Measurements from ENCODE around the gene CENPT. TPM values are rescaled to one million over a fixed set of nuclear protein-coding genes. Genes with fewer than 3 reads are reported as not detected.

CENPT gene
- total and polyA plus RNA-seq, 2 of the 13 experiments (the other 11 are each of a cell fraction or from before 2014, with no cell fraction given) = 40.9 to 43.3 TPM

- TF ChIP-seq TOPORS (CRISPR knock-in tag; IDR thresholded peaks at IDR 0.05) = no peak
- no peak for TF ChIP-seq ZNF614 (CRISPR knock-in tag; IDR thresholded peaks at IDR 0.05; ENCODE audit: borderline replicate concordance)
- TF ChIP-seq, protein P1, sequence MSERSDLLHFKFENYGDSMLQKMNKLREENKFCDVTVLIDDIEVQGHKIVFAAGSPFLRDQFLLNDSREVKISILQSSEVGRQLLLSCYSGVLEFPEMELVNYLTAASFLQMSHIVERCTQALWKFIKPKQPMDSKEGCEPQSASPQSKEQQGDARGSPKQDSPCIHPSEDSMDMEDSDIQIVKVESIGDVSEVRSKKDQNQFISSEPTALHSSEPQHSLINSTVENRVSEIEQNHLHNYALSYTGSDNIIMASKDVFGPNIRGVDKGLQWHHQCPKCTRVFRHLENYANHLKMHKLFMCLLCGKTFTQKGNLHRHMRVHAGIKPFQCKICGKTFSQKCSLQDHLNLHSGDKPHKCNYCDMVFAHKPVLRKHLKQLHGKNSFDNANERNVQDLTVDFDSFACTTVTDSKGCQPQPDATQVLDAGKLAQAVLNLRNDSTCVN (CRISPR knock-in tag; IDR thresholded peaks at IDR 0.05; ENCODE audit: borderline replicate concordance) = no peak
- TF ChIP-seq HMGA1 (CRISPR knock-in tag; conservative IDR thresholded peaks at IDR 0.05) = no peak
- TF ChIP-seq HOXA3 (CRISPR knock-in tag; IDR thresholded peaks at IDR 0.05) = no peak
- TF ChIP-seq ZNF570 (CRISPR knock-in tag; IDR thresholded peaks at IDR 0.05; ENCODE audit: borderline replicate concordance) = no peak
- no peak for TF ChIP-seq ESRRA (CRISPR knock-in tag; IDR thresholded peaks at IDR 0.05; ENCODE audit: low read depth)
- no peak for TF ChIP-seq KLF15 (CRISPR knock-in tag; IDR thresholded peaks at IDR 0.05; ENCODE audit: borderline replicate concordance)
- TF ChIP-seq ZFP90 (CRISPR knock-in tag; IDR thresholded peaks at IDR 0.05; ENCODE audit: borderline replicate concordance) = no peak
- TF ChIP-seq ZNF891 (CRISPR knock-in tag; IDR thresholded peaks at IDR 0.05) = no peak
- TF ChIP-seq ZNF772 (CRISPR knock-in tag; IDR thresholded peaks at IDR 0.05) = no peak
- no peak for TF ChIP-seq ZNF207 (IDR thresholded peaks at IDR 0.05; ENCODE audit: borderline replicate concordance)
- TF ChIP-seq BHLHE40 (IDR thresholded peaks at IDR 0.05; ENCODE audit: low read length) = peak; percentile 47; the same call in 1 of the 2 replicates
- TF ChIP-seq, protein P2, sequence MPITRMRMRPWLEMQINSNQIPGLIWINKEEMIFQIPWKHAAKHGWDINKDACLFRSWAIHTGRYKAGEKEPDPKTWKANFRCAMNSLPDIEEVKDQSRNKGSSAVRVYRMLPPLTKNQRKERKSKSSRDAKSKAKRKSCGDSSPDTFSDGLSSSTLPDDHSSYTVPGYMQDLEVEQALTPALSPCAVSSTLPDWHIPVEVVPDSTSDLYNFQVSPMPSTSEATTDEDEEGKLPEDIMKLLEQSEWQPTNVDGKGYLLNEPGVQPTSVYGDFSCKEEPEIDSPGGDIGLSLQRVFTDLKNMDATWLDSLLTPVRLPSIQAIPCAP (CRISPR knock-in tag; IDR thresholded peaks at IDR 0.05; ENCODE audit: low read depth) = no peak
- no peak for TF ChIP-seq FOXP1 (IDR thresholded peaks at IDR 0.05)
- peak; percentile 74 for TF ChIP-seq FOXP1 (CRISPR knock-in tag; IDR thresholded peaks at IDR 0.05)
- TF ChIP-seq ZUFSP (CRISPR knock-in tag; IDR thresholded peaks at IDR 0.05; ENCODE audit: borderline replicate concordance) = no peak
- peak; percentile 32 for TF ChIP-seq ZNF18 (CRISPR knock-in tag; IDR thresholded peaks at IDR 0.05; ENCODE audit: insufficient replicate concordance)
- TF ChIP-seq GATAD2A (CRISPR knock-in tag; IDR thresholded peaks at IDR 0.05) = peak; percentile 56; the same call in 1 of the 2 replicates
- TF ChIP-seq ZNF839 (CRISPR knock-in tag; IDR thresholded peaks at IDR 0.05; ENCODE audit: borderline replicate concordance) = no peak
- TF ChIP-seq RARG (CRISPR knock-in tag; IDR thresholded peaks at IDR 0.05; ENCODE audit: low read depth) = no peak
- peak; percentile 89; the same call in 1 of the 2 replicates for TF ChIP-seq SIX1 (CRISPR knock-in tag; IDR thresholded peaks at IDR 0.05; ENCODE audit: borderline replicate concordance)
- TF ChIP-seq MIER3 (CRISPR knock-in tag; IDR thresholded peaks at IDR 0.05; ENCODE audit: borderline replicate concordance) = 0 out of 2 replicates have a peak, but pooled peaks have one; percentile 15
- TF ChIP-seq ZNF768 (CRISPR knock-in tag; IDR thresholded peaks at IDR 0.05) = no peak
- TF ChIP-seq IRF2 (CRISPR knock-in tag; IDR thresholded peaks at IDR 0.05) = peak; percentile 40; the same call in 1 of the 2 replicates
- TF ChIP-seq ATM (IDR thresholded peaks at IDR 0.05; ENCODE audit: borderline replicate concordance) = no peak
- TF ChIP-seq MED1 (CRISPR knock-in tag; IDR thresholded peaks at IDR 0.05) = peak; percentile 65
- no peak for TF ChIP-seq MTA1 (CRISPR knock-in tag; IDR thresholded peaks at IDR 0.05; ENCODE audit: borderline replicate concordance)
Observed at GRCh38 chr16:67804853-67805542, 42.5 kb downstream of the CENPT start (continued).
